KMS-11 (cell line): ENCODE measurements around the gene LHFPL2.

Experiments used
- H2AFZ ChIP-seq: fragments of 200-600 bp; sonication (generic); 2 replicates; pipeline ENCODE4 v1.6.1; 2016; ENCODE audit warnings: antibody characterized with exemption, mixed run types, low read depth
- H3K27ac ChIP-seq: fragments of 200-600 bp; sonication (generic); 2 replicates; pipeline ENCODE4 v1.6.1; 2016; ENCODE audit warnings: mild to moderate bottlenecking, mixed run types
- H3K27me3 ChIP-seq: fragments of 200-600 bp; sonication (generic); 2 replicates; pipeline ENCODE4 v1.6.1; 2017; ENCODE audit warnings: mild to moderate bottlenecking, low read depth, mixed run types, moderate library complexity; ENCODE audit not compliant: insufficient read depth
- H3K36me3 ChIP-seq: fragments of 200-600 bp; sonication (generic); 2 replicates; pipeline ENCODE4 v1.6.1; 2017; ENCODE audit warnings: mild to moderate bottlenecking, mixed run types; ENCODE audit not compliant: insufficient read depth
- H3K4me1 ChIP-seq: fragments of 200-600 bp; sonication (generic); 2 replicates; pipeline ENCODE4 v1.6.1; 2016; ENCODE audit warnings: mild to moderate bottlenecking, low read depth, mixed run types; ENCODE audit not compliant: poor library complexity, severe bottlenecking
- H3K4me2 ChIP-seq: fragments of 200-600 bp; sonication (generic); 2 replicates; pipeline ENCODE4 v1.7.0; 2016; ENCODE audit warnings: mild to moderate bottlenecking, mixed run types
- H3K4me3 ChIP-seq: fragments of 200-600 bp; sonication (generic); IDR thresholded peaks from 2 replicates; pipeline ENCODE4 v1.6.1; 2017; ENCODE audit warnings: low read depth, low read length, mixed read lengths; ENCODE audit not compliant: insufficient read depth
- H3K79me2 ChIP-seq: fragments of 200-600 bp; sonication (generic); 2 replicates; pipeline ENCODE4 v1.6.1; 2016; ENCODE audit warnings: low read depth, mixed run types; ENCODE audit not compliant: insufficient read depth
- H3K9ac ChIP-seq: fragments of 200-600 bp; sonication (generic); 2 replicates; pipeline ENCODE4 v1.6.1; 2016; ENCODE audit warnings: mild to moderate bottlenecking, mixed run types
- H4K20me1 ChIP-seq: fragments of 200-600 bp; sonication (generic); 2 replicates; pipeline ENCODE4 v1.6.1; 2016; ENCODE audit warnings: mild to moderate bottlenecking, mixed run types; ENCODE audit not compliant: insufficient read depth
- CTCF ChIP-seq: fragments of 200-600 bp; sonication (generic); conservative IDR thresholded peaks from 2 replicates; pipeline ENCODE4 v1.6.1; 2017; ENCODE audit warnings: low read depth, mild to moderate bottlenecking, antibody characterized with exemption, low read length, moderate library complexity, mixed read lengths

LHFPL2 gene

GRCh38 chr5:78553580-78554353, 94.8 kb downstream of the LHFPL2 start:
- Histone ChIP-seq H3K9ac (no peak overlapping the region), H3K36me3 (no peaks in the 10 kb centered on the region), H3K4me2 (no peak overlapping the region), H3K4me3 (no peak overlapping the region), H2AFZ (no peak overlapping the region), H3K27me3 (no peaks in the 10 kb centered on the region), H3K4me1 (peaks cover 2% of the 10 kb centered on the region), H3K27ac (no peak overlapping the region), H3K79me2 (no peaks in the 10 kb centered on the region), H4K20me1 (no peaks in the 10 kb centered on the region)
- no peak for TF ChIP-seq CTCF

GRCh38 chr5:78552729-78553342, 95.7 kb downstream of the LHFPL2 start:
- no peak for TF ChIP-seq CTCF
- Histone ChIP-seq H4K20me1 (no peaks in the 10 kb centered on the region), H3K4me2 (no peak overlapping the region), H3K36me3 (no peaks in the 10 kb centered on the region), H3K27ac (no peak overlapping the region), H3K4me1 (peaks cover 2% of the 10 kb centered on the region), H3K4me3 (no peak overlapping the region), H3K79me2 (no peaks in the 10 kb centered on the region), H3K27me3 (no peaks in the 10 kb centered on the region), H3K9ac (no peak overlapping the region), H2AFZ (no peak overlapping the region)

GRCh38 chr5:78550891-78551290, 97.7 kb downstream of the LHFPL2 start:
- H3K27ac ChIP-seq = no peak overlapping the region
- H3K4me2 ChIP-seq = no peak overlapping the region
- no peak overlapping the region for H3K9ac ChIP-seq
- H4K20me1 ChIP-seq = no peaks in the 10 kb centered on the region
- no peaks in the 10 kb centered on the region for H3K36me3 ChIP-seq
- peaks cover 2% of the 10 kb centered on the region for H3K4me1 ChIP-seq
- no peaks in the 10 kb centered on the region for H3K27me3 ChIP-seq
- no peak overlapping the region for H2AFZ ChIP-seq
- H3K79me2 ChIP-seq = no peaks in the 10 kb centered on the region
- no peak for TF ChIP-seq CTCF
- H3K4me3 ChIP-seq = no peak overlapping the region

- no peaks in the 10 kb centered on the region for H3K79me2 ChIP-seq
- no peak overlapping the region for H3K27ac ChIP-seq
- no peak for TF ChIP-seq CTCF
- H3K36me3 ChIP-seq = no peaks in the 10 kb centered on the region
- H3K4me2 ChIP-seq = no peak overlapping the region
- H3K4me1 ChIP-seq = peaks cover 2% of the 10 kb centered on the region
- H4K20me1 ChIP-seq = no peaks in the 10 kb centered on the region
- H3K4me3 ChIP-seq = no peak overlapping the region
- H2AFZ ChIP-seq = no peak overlapping the region
- no peaks in the 10 kb centered on the region for H3K27me3 ChIP-seq
- H3K9ac ChIP-seq = no peak overlapping the region
These were observed 99.5 kb downstream of the LHFPL2 start for GRCh38 chr5:78549043-78549442.
